Inferior parietal cortex (tissue), 1 donor: ENCODE measurements around the gene MACF1.

Source experiments
- DNase-seq: peaks from one replicate; pipeline ENCODE4 v3.0.0-alpha.2; 2016; ENCODE audit errors: extremely low spot score

The MACF1 gene

GRCh38 chr1:39352881-39353280 lies 148.4 kb downstream of the MACF1 start:
- no peak for DNase-seq

GRCh38 chr1:39354572-39354971 lies 150.1 kb downstream of the MACF1 start:
- no peak for DNase-seq

GRCh38 chr1:39358491-39358890 lies 154.0 kb downstream of the MACF1 start:
- DNase-seq = no peak

GRCh38 chr1:39359028-39359570 lies 154.6 kb downstream of the MACF1 start:
- DNase-seq = no peak

GRCh38 chr1:39360731-39361130 lies 156.2 kb downstream of the MACF1 start:
- DNase-seq = no peak

- DNase-seq = no peak
Measured at GRCh38 chr1:39361446-39361845, 157.0 kb downstream of the MACF1 start.

- no peak for DNase-seq
Measured at GRCh38 chr1:39363267-39363666, 158.8 kb downstream of the MACF1 start.

- no peak for DNase-seq
Measured at GRCh38 chr1:39368045-39368444, 163.6 kb downstream of the MACF1 start.

GRCh38 chr1:39369565-39369964 lies 165.1 kb downstream of the MACF1 start:
- DNase-seq = no peak

- no peak for DNase-seq
Measured at GRCh38 chr1:39370602-39371001, 166.1 kb downstream of the MACF1 start.

- no peak for DNase-seq
Measured at GRCh38 chr1:39372105-39372504, 167.6 kb downstream of the MACF1 start.

- DNase-seq = no peak
Measured at GRCh38 chr1:39376656-39377055, 172.2 kb downstream of the MACF1 start.

GRCh38 chr1:39378377-39378776 lies 173.9 kb downstream of the MACF1 start:
- no peak for DNase-seq

GRCh38 chr1:39379187-39379586 lies 174.7 kb downstream of the MACF1 start:
- no peak for DNase-seq

- DNase-seq = no peak
Measured at GRCh38 chr1:39380036-39380435, 175.5 kb downstream of the MACF1 start.

- DNase-seq = no peak
Measured at GRCh38 chr1:39381839-39382238, 177.3 kb downstream of the MACF1 start.

GRCh38 chr1:39384305-39384704 lies 179.8 kb downstream of the MACF1 start:
- DNase-seq = no peak

- DNase-seq = no peak
Measured at GRCh38 chr1:39385067-39385988, 180.8 kb downstream of the MACF1 start.

GRCh38 chr1:39386997-39387396 lies 182.5 kb downstream of the MACF1 start:
- no peak for DNase-seq

GRCh38 chr1:39387452-39387851 lies 183.0 kb downstream of the MACF1 start:
- DNase-seq = no peak

- peak; percentile 67 for DNase-seq
Measured at GRCh38 chr1:39391691-39392679, 187.5 kb downstream of the MACF1 start.
